RWPE2 (cell line): Measurements from ENCODE around the gene ANKRD55.
"Not testable (repeated sequence)": the region's sequence is repeated elsewhere in the genome, so short reads cannot be mapped to it uniquely, and the experiment has no call there.

Experiments used
- ATAC-seq: fragments of 200-7000 bp; cut with Tn5 transposase; 3 replicates; pipeline ENCODE4 v1.9.1; 2021; ENCODE audit warnings: low read depth
- DNase-seq: peaks from one replicate; pipeline ENCODE4 v3.0.0-alpha.2; 2020; ENCODE audit warnings: low spot score
- H3K27ac ChIP-seq: fragments of 450-650 bp; 2 replicates; pipeline ENCODE4 v1.5.1; 2017; ENCODE audit warnings: mild to moderate bottlenecking; ENCODE audit not compliant: poor library complexity, severe bottlenecking
- H3K27me3 ChIP-seq: fragments of 250-450 bp; sonication (Bioruptor Pico); 2 replicates; pipeline ENCODE4 v1.5.1; 2021; ENCODE audit warnings: mild to moderate bottlenecking, moderate library complexity; ENCODE audit not compliant: insufficient read depth, poor library complexity, severe bottlenecking
- H3K36me3 ChIP-seq: fragments of 250-450 bp; sonication (Bioruptor Pico); 2 replicates; pipeline ENCODE4 v1.5.1; 2020; ENCODE audit warnings: low read depth, mild to moderate bottlenecking, moderate library complexity
- H3K4me1 ChIP-seq: fragments of 250-450 bp; sonication (Bioruptor Pico); 2 replicates; pipeline ENCODE4 v1.5.1; 2021; ENCODE audit warnings: mild to moderate bottlenecking, moderate library complexity; ENCODE audit not compliant: insufficient read depth, poor library complexity, severe bottlenecking
- H3K4me3 ChIP-seq: fragments of 250-450 bp; sonication (Bioruptor Pico); 2 replicates; pipeline ENCODE4 v1.5.1; 2021; ENCODE audit warnings: mild to moderate bottlenecking, moderate library complexity; ENCODE audit not compliant: severe bottlenecking
- H3K9me3 ChIP-seq: fragments of 250-450 bp; sonication (Bioruptor Pico); 2 replicates; pipeline ENCODE4 v1.5.1; 2021; ENCODE audit warnings: mild to moderate bottlenecking, moderate library complexity; ENCODE audit not compliant: severe bottlenecking
- CTCF ChIP-seq: fragments of 450-650 bp; IDR thresholded peaks from one replicate; pipeline ENCODE4 v1.5.1; 2017; ENCODE audit warnings: mild to moderate bottlenecking, moderate library complexity; ENCODE audit not compliant: poor library complexity, severe bottlenecking

The ANKRD55 gene

GRCh38 chr5:56129288-56129687 is 103.8 kb downstream of the ANKRD55 start:
- no peak for DNase-seq
- Histone ChIP-seq H3K9me3 (no peaks in the 10 kb centered on the region), H3K27ac (no peak overlapping the region), H3K36me3 (no peaks in the 10 kb centered on the region), H3K4me1 (peaks cover 6% of the 10 kb centered on the region), H3K27me3 (no peaks in the 10 kb centered on the region), H3K4me3 (no peak overlapping the region)
- no peak for ATAC-seq
- no peak for TF ChIP-seq CTCF

- Histone ChIP-seq H3K27ac (no peak overlapping the region), H3K36me3 (no peaks in the 10 kb centered on the region), H3K4me1 (peaks cover 18% of the 10 kb centered on the region), H3K9me3 (no peaks in the 10 kb centered on the region), H3K27me3 (no peaks in the 10 kb centered on the region), H3K4me3 (no peak overlapping the region)
- ATAC-seq (no peak), DNase-seq (no peak)
- no peak for TF ChIP-seq CTCF
Observed at GRCh38 chr5:56128113-56128512, 105.0 kb downstream of the ANKRD55 start.

- ATAC-seq (no peak), DNase-seq (no peak)
- H3K27me3 ChIP-seq, result no peaks in the 10 kb centered on the region
- no peak overlapping the region for H3K27ac ChIP-seq
- H3K4me1 ChIP-seq, result peaks cover 20% of the 10 kb centered on the region
- H3K9me3 ChIP-seq, result no peaks in the 10 kb centered on the region
- TF ChIP-seq CTCF, result no peak
- no peaks in the 10 kb centered on the region for H3K36me3 ChIP-seq
- no peak overlapping the region for H3K4me3 ChIP-seq
Observed at GRCh38 chr5:56126487-56127179, 106.5 kb downstream of the ANKRD55 start.

- peak; percentile 87 for DNase-seq
- Histone ChIP-seq H3K9me3 (no peaks in the 10 kb centered on the region), H3K4me1 (peaks cover 20% of the 10 kb centered on the region), H3K27ac (peak overlapping the region; percentile 70), H3K36me3 (no peaks in the 10 kb centered on the region), H3K4me3 (no peak overlapping the region), H3K27me3 (no peaks in the 10 kb centered on the region)
- TF ChIP-seq CTCF, result no peak
- ATAC-seq, result peak; percentile 87
Observed at GRCh38 chr5:56123531-56124243, 109.4 kb downstream of the ANKRD55 start.

- peaks cover 20% of the 10 kb centered on the region for H3K4me1 ChIP-seq
- not testable (repeated sequence) for ATAC-seq, H3K9me3 ChIP-seq, H3K27me3 ChIP-seq, DNase-seq, H3K36me3 ChIP-seq, H3K4me3 ChIP-seq
- peak overlapping the region; percentile 70 for H3K27ac ChIP-seq
Observed at GRCh38 chr5:56122360-56122985, 110.7 kb downstream of the ANKRD55 start.
